ES-I3 (cell line): ENCODE measurements around the gene DLG1.

Experiments used
- H3K36me3 ChIP-seq: 2 replicates; pipeline ENCODE4 v1.6.1; 2013; ENCODE audit warnings: mild to moderate bottlenecking, low read length, control low read depth, moderate library complexity; ENCODE audit not compliant: insufficient read depth
- H3K4me1 ChIP-seq: 2 replicates; pipeline ENCODE4 v1.6.1; 2013; ENCODE audit warnings: mild to moderate bottlenecking, control low read depth, low read length; ENCODE audit not compliant: insufficient read depth
- H3K9ac ChIP-seq: 2 replicates; pipeline ENCODE4 v1.6.1; 2013; ENCODE audit warnings: low read depth, mild to moderate bottlenecking, low read length, moderate library complexity
- H3K9me3 ChIP-seq: 2 replicates; pipeline ENCODE4 v1.6.1; 2013; ENCODE audit warnings: mild to moderate bottlenecking, low read length, moderate library complexity; ENCODE audit not compliant: control insufficient read depth, insufficient read depth

DLG1 gene

GRCh38 chr3:197236362-197236761 lies 62.0 kb downstream of the DLG1 start:
- Histone ChIP-seq H3K9ac (no peak overlapping the region), H3K4me1 (no peaks in the 10 kb centered on the region), H3K36me3 (no peaks in the 10 kb centered on the region), H3K9me3 (no peaks in the 10 kb centered on the region; the same call in 1 of the 2 replicates)

- Histone ChIP-seq H3K9ac (no peak overlapping the region), H3K9me3 (no peaks in the 10 kb centered on the region; the same call in 1 of the 2 replicates), H3K4me1 (no peaks in the 10 kb centered on the region), H3K36me3 (no peaks in the 10 kb centered on the region)
Observed at GRCh38 chr3:197234947-197235914, 63.2 kb downstream of the DLG1 start.

DNA sequence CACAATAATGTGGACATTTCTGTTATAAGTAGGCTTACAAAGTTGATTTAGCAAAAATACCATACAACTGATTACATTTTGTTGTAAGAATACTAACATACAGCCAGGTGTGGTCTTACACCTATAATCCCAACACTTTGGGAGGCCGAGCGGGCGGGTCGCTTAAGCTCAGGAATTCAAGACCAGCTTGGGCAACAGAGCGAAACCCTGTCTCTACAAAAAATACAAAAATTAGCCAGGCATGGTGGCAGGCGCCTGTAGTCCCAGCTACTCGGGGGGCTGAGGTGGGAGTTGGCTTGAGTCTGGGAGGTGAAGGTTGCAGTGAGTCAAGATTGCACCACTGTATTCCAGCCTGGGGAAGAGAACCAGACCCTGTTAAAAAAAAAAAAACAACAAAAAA lies 67.1 kb downstream of the DLG1 start:
- Histone ChIP-seq H3K4me1 (no peaks in the 10 kb centered on the region; the same call in 1 of the 2 replicates), H3K9ac (no peak overlapping the region), H3K9me3 (no peaks in the 10 kb centered on the region; the same call in 1 of the 2 replicates), H3K36me3 (no peaks in the 10 kb centered on the region)

DNA sequence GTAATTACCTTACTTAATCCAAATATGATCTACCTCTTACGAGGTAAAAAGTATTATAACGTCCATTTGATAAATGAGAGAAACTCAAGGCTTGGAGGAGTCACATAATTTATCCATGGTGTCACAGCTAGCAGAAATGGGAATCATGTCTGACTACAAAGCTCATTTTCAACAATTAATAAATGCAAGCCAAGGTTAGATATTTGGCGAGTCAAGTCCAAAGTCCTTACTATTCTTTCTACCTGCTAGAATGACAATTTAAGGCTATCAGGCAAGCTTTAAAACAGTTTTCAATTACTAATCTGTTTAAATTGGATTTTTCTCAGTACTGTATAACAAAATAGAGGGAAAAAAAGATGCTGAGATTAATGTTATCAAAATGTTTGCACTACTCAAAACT lies 68.6 kb downstream of the DLG1 start:
- Histone ChIP-seq H3K9ac (no peak overlapping the region), H3K36me3 (no peaks in the 10 kb centered on the region), H3K4me1 (peaks cover 7% of the 10 kb centered on the region), H3K9me3 (no peaks in the 10 kb centered on the region)

GRCh38 chr3:197229178-197229577 lies 69.2 kb downstream of the DLG1 start:
- Histone ChIP-seq H3K9ac (no peak overlapping the region), H3K9me3 (no peaks in the 10 kb centered on the region), H3K4me1 (peaks cover 7% of the 10 kb centered on the region), H3K36me3 (no peaks in the 10 kb centered on the region)

GRCh38 chr3:197227780-197228574 lies 70.4 kb downstream of the DLG1 start:
- peaks cover 7% of the 10 kb centered on the region for H3K4me1 ChIP-seq
- no peaks in the 10 kb centered on the region for H3K9me3 ChIP-seq
- no peaks in the 10 kb centered on the region for H3K36me3 ChIP-seq
- no peak overlapping the region for H3K9ac ChIP-seq

GRCh38 chr3:197226179-197226578 lies 72.2 kb downstream of the DLG1 start:
- Histone ChIP-seq H3K4me1 (peaks cover 7% of the 10 kb centered on the region), H3K9ac (no peak overlapping the region), H3K36me3 (no peaks in the 10 kb centered on the region)

DNA sequence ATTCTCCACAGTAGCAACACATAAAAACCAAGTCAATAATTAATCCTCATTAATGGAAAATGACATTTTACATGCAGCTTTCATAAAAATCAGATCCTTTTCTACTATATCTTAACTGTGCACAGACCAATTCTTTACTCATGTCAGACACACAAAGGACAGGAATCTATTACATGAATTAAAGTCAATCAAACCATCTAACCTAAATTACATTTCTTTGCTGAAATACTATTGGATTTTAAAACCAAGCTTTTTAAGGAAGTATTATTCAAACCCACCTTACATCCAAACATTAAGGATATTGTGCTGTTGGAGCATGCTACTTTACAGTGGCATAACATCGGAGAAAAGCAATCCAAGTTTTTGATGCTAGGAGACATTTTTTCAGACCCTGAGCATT lies 72.8 kb downstream of the DLG1 start:
- no peaks in the 10 kb centered on the region for H3K9me3 ChIP-seq
- H3K4me1 ChIP-seq, result peaks cover 7% of the 10 kb centered on the region
- no peaks in the 10 kb centered on the region for H3K36me3 ChIP-seq
- H3K9ac ChIP-seq, result no peak overlapping the region

More at GRCh38 chr3:197226179-197226578, 72.2 kb downstream of the DLG1 start:
- no peaks in the 10 kb centered on the region for H3K9me3 ChIP-seq

DNA sequence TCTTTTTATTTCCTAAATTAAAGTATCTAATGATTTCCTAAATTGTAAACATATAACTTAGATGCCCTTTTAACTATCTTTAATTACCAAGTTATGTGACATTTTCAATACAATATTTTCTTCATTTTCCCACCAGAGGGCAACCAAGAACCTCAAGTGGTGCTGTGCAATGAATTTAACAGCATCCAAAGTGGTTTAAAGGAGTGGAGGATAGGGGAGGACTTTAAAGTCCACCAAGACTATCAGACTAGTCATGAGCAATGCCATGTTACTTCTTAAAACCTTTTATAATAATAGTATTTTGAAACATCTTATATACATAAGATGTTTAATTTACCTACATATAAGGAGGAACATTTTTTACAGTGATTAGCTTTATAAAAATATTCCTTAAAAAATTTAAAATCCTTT lies 74.4 kb downstream of the DLG1 start:
- no peak overlapping the region for H3K9ac ChIP-seq
- no peaks in the 10 kb centered on the region for H3K9me3 ChIP-seq
- peaks cover 14% of the 10 kb centered on the region for H3K4me1 ChIP-seq
- no peaks in the 10 kb centered on the region for H3K36me3 ChIP-seq

- H3K4me1 ChIP-seq, result peaks cover 14% of the 10 kb centered on the region
- H3K9ac ChIP-seq, result no peak overlapping the region
- H3K36me3 ChIP-seq, result no peaks in the 10 kb centered on the region
- no peaks in the 10 kb centered on the region for H3K9me3 ChIP-seq
Observed at GRCh38 chr3:197222937-197223370, 75.5 kb downstream of the DLG1 start.

DNA sequence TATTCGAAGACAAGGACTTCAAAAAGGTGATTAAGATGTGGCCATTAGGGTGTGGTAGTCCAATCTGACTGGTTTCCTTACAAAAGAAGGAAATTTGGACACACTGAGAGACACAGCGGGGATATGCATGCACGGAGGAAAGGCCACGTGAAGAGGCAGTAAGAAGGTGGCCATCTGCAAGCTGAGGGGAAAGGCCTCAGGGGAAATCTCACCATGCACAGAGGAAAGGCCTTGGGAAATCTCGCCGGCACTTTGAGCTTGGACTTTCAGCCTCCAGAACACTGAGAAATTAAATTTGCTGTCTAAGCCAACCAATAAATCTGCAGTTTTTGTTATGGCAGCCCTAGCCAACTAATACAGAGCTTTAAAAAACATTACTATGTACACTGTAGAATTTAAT lies 78.8 kb downstream of the DLG1 start:
- no peaks in the 10 kb centered on the region for H3K36me3 ChIP-seq
- peaks cover 7% of the 10 kb centered on the region; the same call in 1 of the 2 replicates for H3K4me1 ChIP-seq

DNA sequence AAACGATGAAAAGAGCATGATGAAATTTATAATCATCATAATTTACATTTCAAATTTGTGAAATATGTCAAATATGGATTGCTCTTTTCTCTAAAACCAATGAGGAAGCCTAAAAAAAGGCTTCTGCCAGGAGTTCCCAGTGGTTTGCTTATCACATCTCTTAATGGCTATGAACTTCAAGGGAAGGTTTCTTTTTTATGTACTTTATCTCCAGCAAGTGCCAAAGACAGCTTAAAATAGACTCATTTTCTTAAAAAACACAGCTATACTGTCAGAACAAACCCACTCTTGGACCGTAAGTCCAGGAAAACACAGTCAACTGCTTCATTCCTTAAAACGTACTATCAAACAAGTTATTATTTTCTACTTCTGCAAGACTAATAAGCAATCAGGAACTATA lies 80.2 kb downstream of the DLG1 start:
- Histone ChIP-seq H3K9me3 (no peaks in the 10 kb centered on the region), H3K36me3 (no peaks in the 10 kb centered on the region), H3K4me1 (peaks cover 7% of the 10 kb centered on the region; the same call in 1 of the 2 replicates), H3K9ac (no peak overlapping the region)

More for the DNA sequence above, 78.8 kb downstream of the DLG1 start:
- Histone ChIP-seq H3K9ac (no peak overlapping the region), H3K9me3 (no peaks in the 10 kb centered on the region)

DNA sequence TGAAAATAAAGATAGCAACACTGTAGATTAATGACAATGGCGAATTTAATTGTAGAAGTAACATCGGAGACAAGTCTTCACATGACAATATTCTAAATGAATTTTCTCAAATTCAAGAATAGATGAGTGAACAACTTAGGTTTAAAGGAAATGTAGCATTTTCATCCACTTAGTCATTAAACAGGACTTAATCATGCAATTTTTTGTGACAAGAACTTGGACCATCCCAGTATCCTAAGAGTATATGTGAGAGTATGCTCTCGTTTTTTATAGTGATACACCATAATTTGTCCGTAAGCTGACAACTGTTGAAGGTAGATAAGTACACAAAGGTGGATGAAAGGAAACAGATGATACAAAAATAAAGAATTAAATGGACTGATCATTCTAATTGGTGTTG lies 81.5 kb downstream of the DLG1 start:
- peaks cover 15% of the 10 kb centered on the region; the same call in 1 of the 2 replicates for H3K4me1 ChIP-seq
- H3K9ac ChIP-seq, result no peak overlapping the region
- H3K36me3 ChIP-seq, result no peaks in the 10 kb centered on the region
- H3K9me3 ChIP-seq, result no peaks in the 10 kb centered on the region

- Histone ChIP-seq H3K9ac (no peak overlapping the region), H3K4me1 (peaks cover 15% of the 10 kb centered on the region; the same call in 1 of the 2 replicates), H3K9me3 (no peaks in the 10 kb centered on the region)
Observed at GRCh38 chr3:197216169-197216860, 82.1 kb downstream of the DLG1 start.

More at GRCh38 chr3:197216169-197216860, 82.1 kb downstream of the DLG1 start:
- no peaks in the 10 kb centered on the region for H3K36me3 ChIP-seq
